ENCODE results near the gene P4HA2. TPM values are rescaled to one million over a fixed set of nuclear protein-coding genes. Genes with fewer than 3 reads are reported as not detected.

The P4HA2 gene
- total and polyA plus RNA-seq, 9 of the 15 experiments (the other 6 are each of a cell fraction or from before 2014, with no cell fraction given), result 9.6 to 50.0 (median 12.7) TPM

DNA sequence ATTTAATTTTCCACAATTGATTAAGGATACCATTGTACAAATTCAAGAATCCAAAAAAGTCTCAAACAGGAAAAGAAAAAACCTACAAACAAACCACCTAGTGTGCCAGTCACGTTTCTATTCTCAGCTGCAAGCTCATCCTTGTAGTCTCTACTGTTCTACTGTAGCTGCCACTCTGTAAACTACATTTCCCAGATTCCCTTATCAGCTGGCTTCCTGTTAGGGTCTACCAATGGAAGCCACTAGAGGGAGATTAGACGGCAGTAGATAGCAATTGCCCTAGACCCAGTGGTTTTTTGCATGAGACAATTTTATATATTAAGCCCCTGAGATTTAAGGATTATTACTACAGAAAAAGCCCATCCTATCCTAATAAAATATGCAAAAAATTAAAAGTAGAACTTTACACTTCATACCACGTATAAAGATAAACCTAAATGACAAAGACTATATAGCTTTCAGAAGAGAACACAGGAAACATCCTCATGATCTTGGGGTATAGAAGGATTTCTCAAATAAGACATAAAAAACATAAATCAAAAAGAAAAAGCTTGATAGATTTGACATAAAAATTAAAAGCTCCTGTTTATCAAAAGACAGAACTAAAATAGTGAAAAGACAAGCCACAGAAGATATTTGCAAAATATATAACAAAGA lies 37.4 kb downstream of the P4HA2 start (continued):
- TF ChIP-seq, protein P1, sequence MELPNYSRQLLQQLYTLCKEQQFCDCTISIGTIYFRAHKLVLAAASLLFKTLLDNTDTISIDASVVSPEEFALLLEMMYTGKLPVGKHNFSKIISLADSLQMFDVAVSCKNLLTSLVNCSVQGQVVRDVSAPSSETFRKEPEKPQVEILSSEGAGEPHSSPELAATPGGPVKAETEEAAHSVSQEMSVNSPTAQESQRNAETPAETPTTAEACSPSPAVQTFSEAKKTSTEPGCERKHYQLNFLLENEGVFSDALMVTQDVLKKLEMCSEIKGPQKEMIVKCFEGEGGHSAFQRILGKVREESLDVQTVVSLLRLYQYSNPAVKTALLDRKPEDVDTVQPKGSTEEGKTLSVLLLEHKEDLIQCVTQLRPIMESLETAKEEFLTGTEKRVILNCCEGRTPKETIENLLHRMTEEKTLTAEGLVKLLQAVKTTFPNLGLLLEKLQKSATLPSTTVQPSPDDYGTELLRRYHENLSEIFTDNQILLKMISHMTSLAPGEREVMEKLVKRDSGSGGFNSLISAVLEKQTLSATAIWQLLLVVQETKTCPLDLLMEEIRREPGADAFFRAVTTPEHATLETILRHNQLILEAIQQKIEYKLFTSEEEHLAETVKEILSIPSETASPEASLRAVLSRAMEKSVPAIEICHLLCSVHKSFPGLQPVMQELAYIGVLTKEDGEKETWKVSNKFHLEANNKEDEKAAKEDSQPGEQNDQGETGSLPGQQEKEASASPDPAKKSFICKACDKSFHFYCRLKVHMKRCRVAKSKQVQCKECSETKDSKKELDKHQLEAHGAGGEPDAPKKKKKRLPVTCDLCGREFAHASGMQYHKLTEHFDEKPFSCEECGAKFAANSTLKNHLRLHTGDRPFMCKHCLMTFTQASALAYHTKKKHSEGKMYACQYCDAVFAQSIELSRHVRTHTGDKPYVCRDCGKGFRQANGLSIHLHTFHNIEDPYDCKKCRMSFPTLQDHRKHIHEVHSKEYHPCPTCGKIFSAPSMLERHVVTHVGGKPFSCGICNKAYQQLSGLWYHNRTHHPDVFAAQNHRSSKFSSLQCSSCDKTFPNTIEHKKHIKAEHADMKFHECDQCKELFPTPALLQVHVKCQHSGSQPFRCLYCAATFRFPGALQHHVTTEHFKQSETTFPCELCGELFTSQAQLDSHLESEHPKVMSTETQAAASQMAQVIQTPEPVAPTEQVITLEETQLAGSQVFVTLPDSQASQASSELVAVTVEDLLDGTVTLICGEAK (IDR thresholded peaks at IDR 0.05), result peak; percentile 90
- TF ChIP-seq, protein P1 (CRISPR knock-in tag; IDR thresholded peaks at IDR 0.05), result no peak
- TF ChIP-seq ZNF143 (CRISPR knock-in tag; IDR thresholded peaks at IDR 0.05) (peak; percentile 88), ZBTB17 (CRISPR knock-in tag; IDR thresholded peaks at IDR 0.05) (no peak), SP2 (IDR thresholded peaks at IDR 0.05; ENCODE audit: extremely low read depth, low read depth, low read length, poor library complexity, severe bottlenecking) (no peak), NR2C1 (IDR thresholded peaks at IDR 0.05) (peak; percentile 80), NR2C1 (tag; IDR thresholded peaks at IDR 0.05) (peak; percentile 86), FOXK1 (CRISPR knock-in tag; IDR thresholded peaks at IDR 0.05; ENCODE audit: borderline replicate concordance) (no peak), L3MBTL2 (IDR thresholded peaks at IDR 0.05) (no peak), HDAC8 (tag; IDR thresholded peaks at IDR 0.05) (no peak), MIER1 (IDR thresholded peaks at IDR 0.05; ENCODE audit: low read depth) (no peak), YBX1 (IDR thresholded peaks at IDR 0.05) (no peak), ARNT (IDR thresholded peaks at IDR 0.05) (peak; percentile 13 to 46; a peak in 1 of 4 replicates), TOE1 (IDR thresholded peaks at IDR 0.05; ENCODE audit: borderline replicate concordance) (no peak), TOE1 (CRISPR knock-in tag; IDR thresholded peaks at IDR 0.05; ENCODE audit: borderline replicate concordance, low read depth) (no peak), ZNF830 (CRISPR knock-in tag; IDR thresholded peaks at IDR 0.05) (no peak), HMG20B (CRISPR knock-in tag; IDR thresholded peaks at IDR 0.05) (no peak)
- TF ChIP-seq, protein P2, sequence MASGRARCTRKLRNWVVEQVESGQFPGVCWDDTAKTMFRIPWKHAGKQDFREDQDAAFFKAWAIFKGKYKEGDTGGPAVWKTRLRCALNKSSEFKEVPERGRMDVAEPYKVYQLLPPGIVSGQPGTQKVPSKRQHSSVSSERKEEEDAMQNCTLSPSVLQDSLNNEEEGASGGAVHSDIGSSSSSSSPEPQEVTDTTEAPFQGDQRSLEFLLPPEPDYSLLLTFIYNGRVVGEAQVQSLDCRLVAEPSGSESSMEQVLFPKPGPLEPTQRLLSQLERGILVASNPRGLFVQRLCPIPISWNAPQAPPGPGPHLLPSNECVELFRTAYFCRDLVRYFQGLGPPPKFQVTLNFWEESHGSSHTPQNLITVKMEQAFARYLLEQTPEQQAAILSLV (tag; IDR thresholded peaks at IDR 0.05), result no peak
- TF ChIP-seq, protein P3, sequence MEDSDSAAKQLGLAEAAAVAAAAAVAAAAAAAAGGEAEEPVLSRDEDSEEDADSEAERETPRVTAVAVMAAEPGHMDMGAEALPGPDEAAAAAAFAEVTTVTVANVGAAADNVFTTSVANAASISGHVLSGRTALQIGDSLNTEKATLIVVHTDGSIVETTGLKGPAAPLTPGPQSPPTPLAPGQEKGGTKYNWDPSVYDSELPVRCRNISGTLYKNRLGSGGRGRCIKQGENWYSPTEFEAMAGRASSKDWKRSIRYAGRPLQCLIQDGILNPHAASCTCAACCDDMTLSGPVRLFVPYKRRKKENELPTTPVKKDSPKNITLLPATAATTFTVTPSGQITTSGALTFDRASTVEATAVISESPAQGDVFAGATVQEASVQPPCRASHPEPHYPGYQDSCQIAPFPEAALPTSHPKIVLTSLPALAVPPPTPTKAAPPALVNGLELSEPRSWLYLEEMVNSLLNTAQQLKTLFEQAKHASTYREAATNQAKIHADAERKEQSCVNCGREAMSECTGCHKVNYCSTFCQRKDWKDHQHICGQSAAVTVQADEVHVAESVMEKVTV (CRISPR knock-in tag; IDR thresholded peaks at IDR 0.05), result peak; percentile 39; the same call in 1 of the 2 replicates

Data from K562 (cell line).